Osteoblast (primary cell): ENCODE results near the gene BDKRB2. TPM values are rescaled to one million over a fixed set of nuclear protein-coding genes. Genes with fewer than 3 reads are reported as not detected.

Experiments used
- DNase-seq: peaks from one replicate; pipeline ENCODE4 v3.0.0; 2011; ENCODE audit warnings: low spot score, mixed read lengths; ENCODE audit not compliant: insufficient read length; ENCODE audit errors: missing footprints
- H2AFZ ChIP-seq: 2 replicates; pipeline ENCODE4 v1.6.0; 2011; ENCODE audit warnings: mild to moderate bottlenecking, low read length
- H3K27ac ChIP-seq: 2 replicates; pipeline ENCODE4 v1.5.1; 2011; ENCODE audit warnings: mild to moderate bottlenecking, low read depth, low read length, moderate library complexity
- H3K27me3 ChIP-seq: 2 replicates; pipeline ENCODE4 v1.6.0; 2012; ENCODE audit warnings: mild to moderate bottlenecking, control low read depth, inconsistent platforms, low read length, moderate library complexity; ENCODE audit not compliant: insufficient read depth
- H3K36me3 ChIP-seq: 2 replicates; pipeline ENCODE4 v1.5.1; 2011; ENCODE audit warnings: mild to moderate bottlenecking, low read length, control low read depth, moderate library complexity; ENCODE audit not compliant: insufficient read depth
- H3K4me1 ChIP-seq: 2 replicates; pipeline ENCODE4 v1.5.1; 2011; ENCODE audit warnings: mild to moderate bottlenecking, low read length, control low read depth, moderate library complexity; ENCODE audit not compliant: insufficient read depth
- H3K4me2 ChIP-seq: 2 replicates; pipeline ENCODE4 v1.6.0; 2011; ENCODE audit warnings: mild to moderate bottlenecking, low read length; ENCODE audit not compliant: insufficient read depth
- H3K4me3 ChIP-seq: fragments of 200-600 bp; sonication (generic); 3 replicates; pipeline ENCODE4 v1.5.1; 2012; ENCODE audit warnings: mild to moderate bottlenecking, low read length, inconsistent platforms; ENCODE audit not compliant: insufficient read depth
- H3K79me2 ChIP-seq: 2 replicates; pipeline ENCODE4 v1.6.0; 2012; ENCODE audit warnings: mild to moderate bottlenecking, low read length, control low read depth, inconsistent platforms; ENCODE audit not compliant: insufficient read depth
- H3K9me3 ChIP-seq: 2 replicates; pipeline ENCODE4 v1.5.1; 2011; ENCODE audit warnings: low read depth, low read length, control low read depth
- H4K20me1 ChIP-seq: 2 replicates; pipeline ENCODE4 v1.6.0; 2012; ENCODE audit warnings: mild to moderate bottlenecking, low read length, control low read depth; ENCODE audit not compliant: insufficient read depth
- CTCF ChIP-seq: IDR thresholded peaks from 2 replicates; pipeline ENCODE4 v1.5.1; 2011; ENCODE audit warnings: mild to moderate bottlenecking, low read depth, low read length, moderate library complexity; ENCODE audit errors: extremely low read depth
- total RNA-seq: library from RNA; depleted of rRNA; stranded (reverse); fragments of >200 nt; gene quantifications from 2 replicates; pipeline ENCODE4 v1.2.3, GENCODE V29; 2012

Gene BDKRB2
- total RNA-seq, 1 donor = 7.6 TPM

GRCh38 chr14:96177766-96178375 is 26.8 kb upstream of the BDKRB2 start:
- no peaks in the 10 kb centered on the region for H4K20me1 ChIP-seq
- H3K4me2 ChIP-seq = peak overlapping the region; percentile 7
- DNase-seq = peak; percentile 69
- H2AFZ ChIP-seq = peak overlapping the region; percentile 69
- H3K36me3 ChIP-seq = no peaks in the 10 kb centered on the region
- H3K9me3 ChIP-seq = no peaks in the 10 kb centered on the region
- no peaks in the 10 kb centered on the region for H3K27me3 ChIP-seq
- TF ChIP-seq CTCF = no peak
- peak overlapping the region; percentile 82 for H3K27ac ChIP-seq
- no peak overlapping the region for H3K4me3 ChIP-seq
- no peaks in the 10 kb centered on the region for H3K79me2 ChIP-seq
- peaks cover 24% of the 10 kb centered on the region for H3K4me1 ChIP-seq

GRCh38 chr14:96178461-96179321 is 25.9 kb upstream of the BDKRB2 start:
- Histone ChIP-seq H3K36me3 (no peaks in the 10 kb centered on the region), H4K20me1 (no peaks in the 10 kb centered on the region), H3K79me2 (no peaks in the 10 kb centered on the region), H3K4me1 (peaks cover 24% of the 10 kb centered on the region), H3K27me3 (no peaks in the 10 kb centered on the region), H3K4me3 (no peak overlapping the region), H3K4me2 (no peak overlapping the region), H3K9me3 (no peaks in the 10 kb centered on the region), H3K27ac (peak overlapping the region; percentile 82), H2AFZ (no peak overlapping the region)
- DNase-seq = peak; percentile 55
- TF ChIP-seq CTCF = no peak

GRCh38 chr14:96180043-96180874 is 24.4 kb upstream of the BDKRB2 start:
- peaks cover 27% of the 10 kb centered on the region for H3K4me1 ChIP-seq
- no peak overlapping the region for H3K4me3 ChIP-seq
- H2AFZ ChIP-seq = no peak overlapping the region
- no peaks in the 10 kb centered on the region for H3K9me3 ChIP-seq
- DNase-seq = no peak
- H3K27me3 ChIP-seq = no peaks in the 10 kb centered on the region
- no peak overlapping the region for H3K27ac ChIP-seq
- no peaks in the 10 kb centered on the region for H3K36me3 ChIP-seq
- no peak overlapping the region for H3K4me2 ChIP-seq
- no peaks in the 10 kb centered on the region for H3K79me2 ChIP-seq
- no peak for TF ChIP-seq CTCF
- H4K20me1 ChIP-seq = no peaks in the 10 kb centered on the region
